Measurements from ENCODE around the gene MEGF8. TPM values are rescaled to one million over a fixed set of nuclear protein-coding genes. Genes with fewer than 3 reads are reported as not detected.

Gene MEGF8
- total and polyA plus RNA-seq, 2 of the 13 experiments (the other 11 are each of a cell fraction or from before 2014, with no cell fraction given), result 4.0 to 8.8 TPM

DNA sequence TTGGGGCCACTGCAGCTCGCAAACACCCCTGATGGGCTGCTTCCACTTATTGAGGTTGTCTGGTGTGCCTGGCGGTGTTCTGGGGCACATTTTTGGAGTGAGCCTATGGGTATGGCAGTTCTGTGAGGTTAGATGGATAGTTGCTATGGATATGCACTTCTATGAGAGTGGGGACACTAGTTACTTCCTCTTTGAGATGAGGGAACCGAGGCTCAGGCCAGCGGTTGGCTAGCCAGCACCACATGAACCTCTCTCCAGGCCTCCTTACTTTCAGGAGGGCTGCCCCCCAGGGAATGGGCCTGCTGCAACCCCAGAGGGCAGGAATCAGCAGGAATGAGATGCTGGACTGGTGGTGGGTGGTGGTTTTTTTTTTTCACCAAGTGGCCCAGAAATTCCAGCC lies 37.0 kb upstream of the MEGF8 start:
- Histone ChIP-seq H4K20me1 (ENCODE audit: insufficient read depth, low read length) (peaks cover 11% of the 10 kb centered on the region; the same call in 1 of the 2 replicates), H2AFZ (ENCODE audit: low read length) (no peak overlapping the region), H3K9ac (ENCODE audit: insufficient read depth, low read depth, low read length) (no peak overlapping the region), H3K4me3 (replicated peaks in 1 of 3; ENCODE audit: insufficient read depth in 1 of 3, low read depth in 2 of 3, low read length in 3 of 3) (no peak overlapping the region), H3K27me3 (ENCODE audit: control insufficient read depth in 1 of 2, insufficient read depth in 2 of 2, low read length in 2 of 2) (no peaks in the 10 kb centered on the region; a peak in 1 of 5 replicates), H3K9me3 (ENCODE audit: low read length) (no peaks in the 10 kb centered on the region), H3K4me2 (ENCODE audit: low read depth, low read length) (no peak overlapping the region), H3K27ac (ENCODE audit: extremely low read length, insufficient read depth, low read length) (no peak overlapping the region), H3K79me2 (ENCODE audit: insufficient read depth, low read length) (peaks cover 19% of the 10 kb centered on the region), H3K4me1 (ENCODE audit: insufficient read depth, low read length) (peaks cover 20% of the 10 kb centered on the region), H3K36me3 (replicated peaks in 1 of 2; ENCODE audit: control insufficient read depth in 1 of 2, insufficient read depth in 2 of 2, low read length in 2 of 2) (peaks cover 31 to 63% of the 10 kb centered on the region in 2 experiments; a peak in 4 of 5 replicates)
- POLR2A ChIA-PET, result no interaction called here
- DNase-seq (ENCODE audit: low spot score) (no peak), ATAC-seq (no peak), FAIRE-seq (no peak)
- CTCF ChIA-PET (ENCODE audit: low intra/inter-chr PET ratio, low total read pairs), result no interaction called here
- 100% methylated on average over 2 of the region's 4 CpGs for WGBS (ENCODE audit: low lambda C conversion rate)
- in situ Hi-C loops (cut with HindIII; ENCODE audit: extremely low pct_ligation_motif_present, low pct_unique_long_range_greater_than_20kb), result loop anchor here (5.0 kb wide), 1 partner anchor 36 kb away; no protein-coding TSS in a partner anchor
- no TSS peak for BruUV-seq (replicated peaks)
- intact Hi-C loops (cut with micrococcal nuclease; ENCODE audit: unreplicated experiment), result no loop called here
- TF ChIP-seq, protein P1, sequence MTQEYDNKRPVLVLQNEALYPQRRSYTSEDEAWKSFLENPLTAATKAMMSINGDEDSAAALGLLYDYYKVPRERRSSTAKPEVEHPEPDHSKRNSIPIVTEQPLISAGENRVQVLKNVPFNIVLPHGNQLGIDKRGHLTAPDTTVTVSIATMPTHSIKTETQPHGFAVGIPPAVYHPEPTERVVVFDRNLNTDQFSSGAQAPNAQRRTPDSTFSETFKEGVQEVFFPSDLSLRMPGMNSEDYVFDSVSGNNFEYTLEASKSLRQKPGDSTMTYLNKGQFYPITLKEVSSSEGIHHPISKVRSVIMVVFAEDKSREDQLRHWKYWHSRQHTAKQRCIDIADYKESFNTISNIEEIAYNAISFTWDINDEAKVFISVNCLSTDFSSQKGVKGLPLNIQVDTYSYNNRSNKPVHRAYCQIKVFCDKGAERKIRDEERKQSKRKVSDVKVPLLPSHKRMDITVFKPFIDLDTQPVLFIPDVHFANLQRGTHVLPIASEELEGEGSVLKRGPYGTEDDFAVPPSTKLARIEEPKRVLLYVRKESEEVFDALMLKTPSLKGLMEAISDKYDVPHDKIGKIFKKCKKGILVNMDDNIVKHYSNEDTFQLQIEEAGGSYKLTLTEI (CRISPR knock-in tag; conservative IDR thresholded peaks at IDR 0.05), result no peak
- TF ChIP-seq FLYWCH1 (CRISPR knock-in tag; IDR thresholded peaks at IDR 0.05), result no peak
- no peak for TF ChIP-seq ZNF335 (CRISPR knock-in tag; IDR thresholded peaks at IDR 0.05)
- TF ChIP-seq MAFK (conservative IDR thresholded peaks at IDR 0.05 in 1 of 2, IDR thresholded peaks at IDR 0.05 in 1 of 2; ENCODE audit: low read length in 2 of 2), result no peak
- no peak for TF ChIP-seq ZNF124 (CRISPR knock-in tag; IDR thresholded peaks at IDR 0.05)
- TF ChIP-seq ZNF709 (CRISPR knock-in tag; IDR thresholded peaks at IDR 0.05), result no peak
- TF ChIP-seq, protein P2, sequence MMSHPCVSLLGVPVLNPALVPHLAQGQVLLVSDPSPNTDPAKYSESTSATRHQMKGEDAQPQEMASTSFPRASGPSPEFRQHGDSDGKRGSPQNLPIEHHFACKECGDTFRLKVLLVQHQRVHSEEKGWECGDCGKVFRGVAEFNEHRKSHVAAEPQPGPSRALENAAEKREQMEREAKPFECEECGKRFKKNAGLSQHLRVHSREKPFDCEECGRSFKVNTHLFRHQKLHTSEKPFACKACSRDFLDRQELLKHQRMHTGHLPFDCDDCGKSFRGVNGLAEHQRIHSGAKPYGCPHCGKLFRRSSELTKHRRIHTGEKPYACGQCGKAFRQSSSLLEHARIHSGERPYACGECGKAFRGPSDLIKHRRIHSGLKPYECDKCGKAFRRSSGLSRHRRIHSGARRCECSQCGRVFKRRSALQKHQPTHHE (CRISPR knock-in tag; IDR thresholded peaks at IDR 0.05; ENCODE audit: borderline replicate concordance), result no peak
- TF ChIP-seq, protein P3, sequence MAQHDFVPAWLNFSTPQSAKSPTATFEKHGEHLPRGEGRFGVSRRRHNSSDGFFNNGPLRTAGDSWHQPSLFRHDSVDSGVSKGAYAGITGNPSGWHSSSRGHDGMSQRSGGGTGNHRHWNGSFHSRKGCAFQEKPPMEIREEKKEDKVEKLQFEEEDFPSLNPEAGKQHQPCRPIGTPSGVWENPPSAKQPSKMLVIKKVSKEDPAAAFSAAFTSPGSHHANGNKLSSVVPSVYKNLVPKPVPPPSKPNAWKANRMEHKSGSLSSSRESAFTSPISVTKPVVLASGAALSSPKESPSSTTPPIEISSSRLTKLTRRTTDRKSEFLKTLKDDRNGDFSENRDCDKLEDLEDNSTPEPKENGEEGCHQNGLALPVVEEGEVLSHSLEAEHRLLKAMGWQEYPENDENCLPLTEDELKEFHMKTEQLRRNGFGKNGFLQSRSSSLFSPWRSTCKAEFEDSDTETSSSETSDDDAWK (CRISPR knock-in tag; IDR thresholded peaks at IDR 0.05), result no peak
- no peak for TF ChIP-seq ARNTL (CRISPR knock-in tag; IDR thresholded peaks at IDR 0.05)
- no peak for TF ChIP-seq PHB2 (IDR thresholded peaks at IDR 0.05; ENCODE audit: partially characterized antibody)
- TF ChIP-seq HNF1A (IDR thresholded peaks at IDR 0.05; ENCODE audit: low read depth), result no peak
- TF ChIP-seq HNF1A (CRISPR knock-in tag; IDR thresholded peaks at IDR 0.05; ENCODE audit: borderline replicate concordance), result no peak
- TF ChIP-seq PATZ1 (CRISPR knock-in tag; IDR thresholded peaks at IDR 0.05), result no peak
